PC-9 (cell line): ENCODE measurements around the gene IL10RA. TPM values are rescaled to one million over a fixed set of nuclear protein-coding genes. Genes with fewer than 3 reads are reported as not detected.

ENCODE experiments used
- BruUV-seq: library from RNA; stranded (reverse); fragments of 400-500 nt; replicated peaks from 2 replicates; lab custom pipeline; 2021; lab: Mats Ljungman, UMichigan
- CTCF ChIA-PET: fragments of 300-600 bp; sonication (Branson Sonifier 250); formaldehyde crosslinking; loops from one replicate; lab custom pipeline; 2022; ENCODE audit warnings: antibody characterized with exemption; lab: Charles Lee
- POLR2A ChIA-PET: fragments of 300-600 bp; sonication (Branson Sonifier 250); formaldehyde crosslinking; loops from one replicate; lab custom pipeline; 2022; ENCODE audit warnings: antibody characterized with exemption; ENCODE audit not compliant: unreplicated experiment; lab: Charles Lee
- DNase-seq, 2 experiments: peaks; one replicate each; pipeline versions ENCODE4 v3.0.0 to v3.0.0-alpha.2; 2015 to 2022; ENCODE audit warnings: mixed read lengths in 1 of 2
- H2AFZ ChIP-seq: fragments of 200-600 bp; sonication (generic); 2 replicates; pipeline ENCODE4 v1.8.1; 2017; ENCODE audit warnings: antibody characterized with exemption
- H3F3A ChIP-seq: fragments of 200-600 bp; sonication (generic); 2 replicates; pipeline ENCODE4 v1.8.1; 2017; ENCODE audit warnings: antibody characterized with exemption, mild to moderate bottlenecking, low read depth; ENCODE audit not compliant: insufficient read depth
- H3K27ac ChIP-seq: fragments of 200-600 bp; sonication (generic); 2 replicates; pipeline ENCODE4 v1.6.1; 2016; ENCODE audit warnings: mixed run types
- H3K27me3 ChIP-seq: fragments of 200-600 bp; sonication (generic); 2 replicates; pipeline ENCODE4 v1.6.1; 2016; ENCODE audit warnings: low read depth, mixed run types; ENCODE audit not compliant: insufficient read depth
- H3K36me3 ChIP-seq: fragments of 200-600 bp; sonication (generic); 2 replicates; pipeline ENCODE4 v1.6.1; 2016; ENCODE audit warnings: low read depth, mixed run types
- H3K4me1 ChIP-seq: fragments of 200-600 bp; sonication (generic); replicated peaks from 2 replicates; pipeline ENCODE4 v1.6.1; 2016; ENCODE audit warnings: mixed run types; ENCODE audit not compliant: insufficient read depth
- H3K4me2 ChIP-seq: fragments of 200-600 bp; sonication (generic); 2 replicates; pipeline ENCODE4 v1.6.1; 2017; ENCODE audit warnings: mixed run types
- H3K4me3 ChIP-seq: fragments of 200-600 bp; sonication (generic); 2 replicates; pipeline ENCODE4 v1.6.1; 2016; ENCODE audit warnings: mixed run types
- H3K79me2 ChIP-seq: fragments of 200-600 bp; sonication (generic); 2 replicates; pipeline ENCODE4 v1.6.1; 2017; ENCODE audit warnings: low read depth, mixed run types
- H3K9me2 ChIP-seq: fragments of 200-600 bp; sonication (generic); 2 replicates; pipeline ENCODE4 v1.8.1; 2017; ENCODE audit warnings: mild to moderate bottlenecking; ENCODE audit not compliant: insufficient read depth
- H3K9me3 ChIP-seq: fragments of 200-600 bp; sonication (generic); 2 replicates; pipeline ENCODE4 v1.8.1; 2016; ENCODE audit warnings: low read depth; ENCODE audit not compliant: insufficient read depth
- H4K20me1 ChIP-seq: fragments of 200-600 bp; sonication (generic); 2 replicates; pipeline ENCODE4 v1.8.1; 2017; ENCODE audit not compliant: insufficient read depth
- EZH2 ChIP-seq: fragments of 200-600 bp; sonication (generic); IDR thresholded peaks from 2 replicates; pipeline ENCODE4 v1.8.0; 2017; ENCODE audit warnings: antibody characterized with exemption, low read depth
- intact Hi-C: fragments of 100-400 bp; cut with micrococcal nuclease; formaldehyde crosslinking; loops from one replicate; pipeline ENCODE4 v1.10.0; 2022; ENCODE audit not compliant: unreplicated experiment
- total RNA-seq: library from RNA; stranded (reverse); gene quantifications from 2 replicates; pipeline ENCODE4 v1.2.3, GENCODE V29; 2021
- TF ChIP-seq, protein P1 (sequence below): fragments of 200-600 bp; sonication (generic); conservative IDR thresholded peaks from 2 replicates; pipeline ENCODE4 v1.6.1; 2017; ENCODE audit warnings: mixed run types, antibody characterized with exemption, mild to moderate bottlenecking, moderate library complexity

The IL10RA gene
- total RNA-seq, 1 experiment from 2014 or later = not detected

DNA sequence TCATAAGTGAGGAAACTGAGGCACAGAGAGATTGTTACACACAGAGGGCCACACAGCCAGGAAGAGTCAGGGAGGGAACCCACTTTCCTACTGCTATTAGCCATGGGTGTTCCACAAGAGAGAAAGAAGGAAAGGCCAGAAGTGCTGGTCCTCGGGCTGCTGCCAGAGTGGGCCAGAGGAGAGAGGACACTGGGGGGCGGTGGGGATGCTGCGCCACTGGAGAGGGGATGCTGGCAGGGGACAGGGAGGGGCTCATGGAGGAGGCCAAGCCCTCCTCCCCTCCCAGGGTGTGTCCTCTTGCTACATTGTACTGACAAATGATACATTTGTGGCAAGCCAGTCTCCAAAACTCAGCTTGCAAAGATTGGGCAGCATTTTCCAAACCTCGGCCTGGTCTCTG, 9.9 kb downstream of the IL10RA start:
- ChIA-PET CTCF (interaction anchor here (0.5 kb wide), 1 partner anchor 46 kb away, joined by 4 read pairs; no protein-coding TSS in a partner anchor), POLR2A (no interaction called here)
- Histone ChIP-seq H3K4me2 (no peak overlapping the region), H3K36me3 (no peaks in the 10 kb centered on the region), H3K4me3 (no peak overlapping the region), H3K27ac (no peak overlapping the region), H2AFZ (no peak overlapping the region), H3K79me2 (no peaks in the 10 kb centered on the region), H3K4me1 (no peaks in the 10 kb centered on the region), H3K9me2 (no peaks in the 10 kb centered on the region), H3F3A (no peaks in the 10 kb centered on the region), H4K20me1 (no peaks in the 10 kb centered on the region), H3K27me3 (peaks cover 13% of the 10 kb centered on the region; the same call in 1 of the 2 replicates), H3K9me3 (no peaks in the 10 kb centered on the region)
- TF ChIP-seq, protein P1, sequence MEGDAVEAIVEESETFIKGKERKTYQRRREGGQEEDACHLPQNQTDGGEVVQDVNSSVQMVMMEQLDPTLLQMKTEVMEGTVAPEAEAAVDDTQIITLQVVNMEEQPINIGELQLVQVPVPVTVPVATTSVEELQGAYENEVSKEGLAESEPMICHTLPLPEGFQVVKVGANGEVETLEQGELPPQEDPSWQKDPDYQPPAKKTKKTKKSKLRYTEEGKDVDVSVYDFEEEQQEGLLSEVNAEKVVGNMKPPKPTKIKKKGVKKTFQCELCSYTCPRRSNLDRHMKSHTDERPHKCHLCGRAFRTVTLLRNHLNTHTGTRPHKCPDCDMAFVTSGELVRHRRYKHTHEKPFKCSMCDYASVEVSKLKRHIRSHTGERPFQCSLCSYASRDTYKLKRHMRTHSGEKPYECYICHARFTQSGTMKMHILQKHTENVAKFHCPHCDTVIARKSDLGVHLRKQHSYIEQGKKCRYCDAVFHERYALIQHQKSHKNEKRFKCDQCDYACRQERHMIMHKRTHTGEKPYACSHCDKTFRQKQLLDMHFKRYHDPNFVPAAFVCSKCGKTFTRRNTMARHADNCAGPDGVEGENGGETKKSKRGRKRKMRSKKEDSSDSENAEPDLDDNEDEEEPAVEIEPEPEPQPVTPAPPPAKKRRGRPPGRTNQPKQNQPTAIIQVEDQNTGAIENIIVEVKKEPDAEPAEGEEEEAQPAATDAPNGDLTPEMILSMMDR = no peak
- no peak for TF ChIP-seq EZH2
- intact Hi-C loops = no loop called here
- no peak for DNase-seq
- BruUV-seq = no TSS peak

GRCh38 chr11:117997406-117997805, 11.2 kb downstream of the IL10RA start:
- H3K9me3 ChIP-seq = no peaks in the 10 kb centered on the region
- H3K36me3 ChIP-seq = no peaks in the 10 kb centered on the region
- no peaks in the 10 kb centered on the region for H3K9me2 ChIP-seq
- H2AFZ ChIP-seq = no peak overlapping the region
- no peaks in the 10 kb centered on the region for H4K20me1 ChIP-seq
- no peaks in the 10 kb centered on the region for H3K79me2 ChIP-seq
- no peak for DNase-seq
- no peaks in the 10 kb centered on the region for H3K4me1 ChIP-seq
- BruUV-seq = no TSS peak
- ChIA-PET POLR2A (no interaction called here), CTCF (no interaction called here)
- no peak overlapping the region for H3K27ac ChIP-seq
- H3K4me2 ChIP-seq = no peak overlapping the region
- H3K27me3 ChIP-seq = peaks cover 13% of the 10 kb centered on the region; the same call in 1 of the 2 replicates
- intact Hi-C loops = no loop called here
- TF ChIP-seq EZH2 = no peak
- TF ChIP-seq, protein P1 = no peak
- H3K4me3 ChIP-seq = no peak overlapping the region
- H3F3A ChIP-seq = no peaks in the 10 kb centered on the region

GRCh38 chr11:117997823-117998579, 11.8 kb downstream of the IL10RA start:
- CTCF ChIA-PET = no interaction called here
- H3K79me2 ChIP-seq = no peaks in the 10 kb centered on the region
- no peak overlapping the region for H3K4me3 ChIP-seq
- no TSS peak for BruUV-seq
- H3K27ac ChIP-seq = no peak overlapping the region
- no peak for DNase-seq
- POLR2A ChIA-PET = no interaction called here
- peaks cover 13% of the 10 kb centered on the region; the same call in 1 of the 2 replicates for H3K27me3 ChIP-seq
- no peak overlapping the region for H3K4me2 ChIP-seq
- intact Hi-C loops = no loop called here
- H3K36me3 ChIP-seq = no peaks in the 10 kb centered on the region
- no peak overlapping the region for H2AFZ ChIP-seq
- TF ChIP-seq, protein P1 = no peak
- TF ChIP-seq EZH2 = no peak
- no peaks in the 10 kb centered on the region for H3K4me1 ChIP-seq
- no peaks in the 10 kb centered on the region for H3F3A ChIP-seq
- no peaks in the 10 kb centered on the region for H3K9me2 ChIP-seq
- H4K20me1 ChIP-seq = no peaks in the 10 kb centered on the region
- no peaks in the 10 kb centered on the region for H3K9me3 ChIP-seq
